Right ventricle myocardium inferior (tissue), 1 donor: ENCODE results near the gene BPIFB1. TPM values are rescaled to one million over a fixed set of nuclear protein-coding genes. Genes with fewer than 3 reads are reported as not detected.

Source experiments
- ATAC-seq: fragments of 200-7000 bp; cut with Tn5 transposase; one replicate; pipeline ENCODE4 v1.9.1; 2020; ENCODE audit warnings: mild to moderate bottlenecking, moderate library complexity
- DNase-seq: peaks from one replicate; pipeline ENCODE4 v3.0.0; 2021; ENCODE audit errors: missing footprints
- intact Hi-C: fragments of 100-400 bp; cut with DNase I; formaldehyde crosslinking; loops from one replicate; pipeline ENCODE4 v1.11.0; 2022
- long read RNA-seq: library from polyadenylated mRNA; unstranded; transcript quantifications from one replicate; pipeline ENCODE4 v2.0.0, GENCODE V29; 2021
- total RNA-seq: library from RNA; stranded (reverse); fragmentation: NEBNext Ultra II Directional; extraction: Animal tissue kit (Norgen Biotek cat#: 25700); gene quantifications from one replicate; pipeline ENCODE4 v1.2.1, GENCODE V29; 2021
- donor health status: DM: no; HTN: yes; CAD: no; lungs with severe emphysema.

BPIFB1 gene, protein sequence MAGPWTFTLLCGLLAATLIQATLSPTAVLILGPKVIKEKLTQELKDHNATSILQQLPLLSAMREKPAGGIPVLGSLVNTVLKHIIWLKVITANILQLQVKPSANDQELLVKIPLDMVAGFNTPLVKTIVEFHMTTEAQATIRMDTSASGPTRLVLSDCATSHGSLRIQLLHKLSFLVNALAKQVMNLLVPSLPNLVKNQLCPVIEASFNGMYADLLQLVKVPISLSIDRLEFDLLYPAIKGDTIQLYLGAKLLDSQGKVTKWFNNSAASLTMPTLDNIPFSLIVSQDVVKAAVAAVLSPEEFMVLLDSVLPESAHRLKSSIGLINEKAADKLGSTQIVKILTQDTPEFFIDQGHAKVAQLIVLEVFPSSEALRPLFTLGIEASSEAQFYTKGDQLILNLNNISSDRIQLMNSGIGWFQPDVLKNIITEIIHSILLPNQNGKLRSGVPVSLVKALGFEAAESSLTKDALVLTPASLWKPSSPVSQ
- not detected for total RNA-seq
- long read RNA-seq: 0 reads

DNA sequence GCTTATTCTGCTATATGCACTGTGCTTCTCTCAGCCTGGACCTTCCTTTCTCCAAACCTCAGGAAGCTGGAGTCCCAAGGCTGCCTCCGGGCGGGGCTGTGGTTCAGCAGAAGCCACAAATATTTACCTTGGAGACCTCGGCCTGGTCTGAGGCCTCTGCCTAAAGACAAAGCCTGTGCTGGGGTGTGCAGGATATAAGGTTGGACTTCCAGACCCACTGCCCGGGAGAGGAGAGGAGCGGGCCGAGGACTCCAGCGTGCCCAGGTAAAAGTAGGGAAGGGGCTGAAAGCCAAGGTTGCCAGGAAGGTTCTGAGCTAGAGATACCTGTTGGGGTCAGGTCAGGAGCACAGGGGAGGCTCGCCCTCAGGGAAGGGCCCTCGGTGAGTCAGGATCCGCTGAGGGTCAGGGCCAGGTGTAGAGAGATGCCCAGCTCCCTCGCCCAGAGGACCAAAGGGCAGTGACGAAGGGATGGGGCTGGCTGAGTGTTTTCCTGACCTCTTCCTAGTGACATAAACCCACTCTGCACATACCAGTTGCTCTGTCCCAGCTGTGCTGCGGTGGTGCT is at the start of gene BPIFB1:
Gene BPIFB1 (plus strand): TSS at position 224 of the 565 bp plus-strand sequence. CDS start 2,860 bp downstream, outside the sequence.
- no peak for ATAC-seq
- intact Hi-C loops: loop anchor here (5.0 to 10.0 kb wide), 2 partner anchors 58 to 386 kb away; no protein-coding TSS in a partner anchor
- DNase-seq: no peak

- ATAC-seq (no peak), DNase-seq (no peak)
- intact Hi-C loops: no loop called here
Measured at GRCh38 chr20:33234050-33234449, 49.0 kb upstream of the BPIFB1 start.

- intact Hi-C loops: no loop called here
- DNase-seq (no peak), ATAC-seq (no peak)
Measured at GRCh38 chr20:33235696-33236095, 47.3 kb upstream of the BPIFB1 start, which contains the start of gene BPIFA1. TSS of gene BPIFA1 (plus strand) at chr20:33235996. CDS start at chr20:33237712, 1,716 bp downstream.

DNA sequence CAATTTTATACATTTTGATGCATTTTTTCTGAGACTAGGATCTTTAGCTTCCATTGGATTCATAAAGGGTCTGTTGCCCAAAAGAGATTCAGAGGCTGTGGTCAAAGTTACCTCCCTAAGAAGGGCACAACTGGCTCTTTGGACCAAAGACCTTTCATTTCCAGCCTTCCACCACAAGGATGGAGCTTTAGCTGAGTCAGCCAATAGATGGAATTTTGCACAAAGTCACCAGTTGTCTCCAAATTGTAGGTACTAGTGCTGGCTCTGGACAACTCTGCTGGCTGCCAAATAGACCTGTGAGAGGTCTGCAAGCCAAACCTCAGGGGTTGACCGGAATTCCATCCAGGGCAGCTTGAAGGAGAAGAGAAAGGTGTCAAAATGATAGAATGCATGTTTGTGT is 46.7 kb upstream of the BPIFB1 start:
- intact Hi-C loops: no loop called here
- no peak for DNase-seq
- no peak for ATAC-seq

GRCh38 chr20:33237989-33238388 is 45.0 kb upstream of the BPIFB1 start:
- ATAC-seq: no peak

GRCh38 chr20:33239418-33239817 is 43.6 kb upstream of the BPIFB1 start:
- intact Hi-C loops: no loop called here
- no peak for ATAC-seq
- no peak for DNase-seq

More at GRCh38 chr20:33237989-33238388, 45.0 kb upstream of the BPIFB1 start:
- intact Hi-C loops: no loop called here
- no peak for DNase-seq

DNA sequence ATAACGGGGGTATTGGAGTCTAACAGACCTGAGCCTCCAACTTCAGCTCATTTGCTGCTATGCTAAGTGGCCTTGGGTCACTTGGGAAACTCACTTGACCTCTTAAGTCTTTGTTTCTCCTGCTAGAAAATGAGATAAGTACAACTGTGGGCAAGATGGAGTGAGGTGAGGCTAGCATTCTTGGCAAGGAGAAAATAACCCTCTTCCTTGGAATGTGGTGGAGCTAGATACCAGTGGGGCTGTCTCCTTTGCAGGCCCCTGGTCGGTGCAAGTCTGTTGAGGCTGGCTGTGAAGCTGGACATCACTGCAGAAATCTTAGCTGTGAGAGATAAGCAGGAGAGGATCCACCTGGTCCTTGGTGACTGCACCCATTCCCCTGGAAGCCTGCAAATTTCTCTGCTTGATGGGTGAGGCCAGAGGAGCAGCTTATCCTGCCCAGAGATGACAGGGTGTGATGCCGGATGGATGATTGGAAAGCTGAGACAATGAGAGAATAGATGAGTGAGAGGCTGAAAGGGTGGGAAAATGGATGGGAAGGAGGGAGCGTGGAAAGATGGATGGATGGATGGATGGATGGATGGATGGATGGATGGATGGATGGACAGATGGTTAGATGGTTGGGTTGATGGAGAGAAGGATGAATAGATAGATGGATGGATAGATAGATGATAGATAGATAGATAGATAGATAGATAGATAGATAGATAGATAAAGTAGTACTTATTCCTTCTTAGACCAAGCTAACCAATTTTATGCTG is 42.9 kb upstream of the BPIFB1 start:
- no peak for DNase-seq
- no peak for ATAC-seq
- intact Hi-C loops: no loop called here

GRCh38 chr20:33240923-33241322 is 42.1 kb upstream of the BPIFB1 start:
- no peak for DNase-seq
- no peak for ATAC-seq
- intact Hi-C loops: no loop called here

GRCh38 chr20:33242319-33243100 is 40.5 kb upstream of the BPIFB1 start:
- no peak for ATAC-seq
- intact Hi-C loops: no loop called here
- no peak for DNase-seq

GRCh38 chr20:33246077-33246476 is 36.9 kb upstream of the BPIFB1 start:
- intact Hi-C loops: no loop called here
- DNase-seq (no peak), ATAC-seq (no peak)

DNA sequence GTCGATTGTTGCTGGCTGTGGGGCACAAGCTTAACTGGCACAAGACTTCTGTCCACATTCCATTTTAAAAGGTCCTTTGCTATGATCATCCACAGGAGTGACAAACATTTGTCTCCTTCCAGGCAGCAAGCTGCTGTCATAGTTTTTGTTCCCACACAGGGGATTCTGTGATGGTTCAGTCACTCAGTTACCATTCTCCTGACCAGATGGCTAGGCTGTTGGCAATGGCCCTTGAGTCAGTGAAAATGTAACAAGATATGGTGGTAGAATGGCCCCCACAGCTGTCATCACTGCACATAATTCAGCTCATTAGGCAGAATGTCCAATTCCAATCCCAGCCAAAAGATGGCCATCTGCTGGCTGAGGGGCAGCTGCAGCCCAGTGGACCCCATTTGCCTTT is 33.6 kb upstream of the BPIFB1 start:
- DNase-seq (no peak), ATAC-seq (no peak)
- intact Hi-C loops: no loop called here

GRCh38 chr20:33250666-33251065 is 32.3 kb upstream of the BPIFB1 start:
- intact Hi-C loops: no loop called here
- DNase-seq (no peak), ATAC-seq (no peak)

- intact Hi-C loops: no loop called here
- no peak for ATAC-seq
Measured at GRCh38 chr20:33251496-33251895, 31.5 kb upstream of the BPIFB1 start.

DNA sequence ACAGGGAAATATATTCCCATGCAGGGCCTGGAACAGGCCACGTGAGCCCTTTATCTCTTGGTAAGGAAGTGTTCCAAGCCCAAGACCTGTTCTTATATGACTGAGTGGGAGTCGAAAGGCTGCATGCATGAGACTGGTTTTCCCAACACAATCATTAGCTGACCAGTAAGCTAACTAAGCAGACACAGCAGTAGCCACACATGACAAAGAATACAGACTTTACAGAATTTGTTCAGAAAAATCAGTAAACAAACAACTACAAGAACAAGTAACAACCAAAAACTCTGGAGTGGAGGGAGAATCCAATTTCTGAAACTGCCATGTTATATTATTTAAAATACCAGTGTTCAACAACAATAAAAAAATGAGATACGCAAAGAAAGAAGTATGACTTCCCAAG is 30.6 kb upstream of the BPIFB1 start:
- intact Hi-C loops: no loop called here
- no peak for ATAC-seq
- no peak for DNase-seq

More at GRCh38 chr20:33251496-33251895, 31.5 kb upstream of the BPIFB1 start:
- no peak for DNase-seq

- no peak for ATAC-seq
- no peak for DNase-seq
- intact Hi-C loops: no loop called here
Measured at GRCh38 chr20:33255005-33255404, 28.0 kb upstream of the BPIFB1 start.

- intact Hi-C loops: no loop called here
- ATAC-seq: no peak
- no peak for DNase-seq
Measured at GRCh38 chr20:33257237-33257636, 25.8 kb upstream of the BPIFB1 start.

DNA sequence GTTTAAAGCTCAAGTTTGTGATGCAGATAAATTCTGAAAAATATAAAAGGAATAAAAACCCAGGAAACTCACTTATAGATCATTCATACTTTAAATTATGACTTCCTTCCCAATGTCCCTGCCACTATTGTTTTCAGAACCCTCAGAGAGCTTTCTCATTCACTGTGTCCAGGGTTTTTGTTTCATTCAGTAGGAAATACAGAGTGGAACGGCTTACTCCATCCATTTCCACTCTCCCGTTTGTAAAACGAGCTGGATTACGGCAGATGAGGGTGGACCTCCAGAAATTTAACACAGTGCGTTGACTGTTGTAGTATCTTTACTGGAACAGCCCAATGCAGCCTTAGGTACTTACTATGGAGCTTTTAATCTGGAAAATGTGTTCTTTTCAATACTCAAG is 23.6 kb upstream of the BPIFB1 start:
- DNase-seq (no peak), ATAC-seq (no peak)
- intact Hi-C loops: no loop called here

- intact Hi-C loops: no loop called here
- no peak for ATAC-seq
- DNase-seq: no peak
Measured at GRCh38 chr20:33261465-33261864, 21.5 kb upstream of the BPIFB1 start.

DNA sequence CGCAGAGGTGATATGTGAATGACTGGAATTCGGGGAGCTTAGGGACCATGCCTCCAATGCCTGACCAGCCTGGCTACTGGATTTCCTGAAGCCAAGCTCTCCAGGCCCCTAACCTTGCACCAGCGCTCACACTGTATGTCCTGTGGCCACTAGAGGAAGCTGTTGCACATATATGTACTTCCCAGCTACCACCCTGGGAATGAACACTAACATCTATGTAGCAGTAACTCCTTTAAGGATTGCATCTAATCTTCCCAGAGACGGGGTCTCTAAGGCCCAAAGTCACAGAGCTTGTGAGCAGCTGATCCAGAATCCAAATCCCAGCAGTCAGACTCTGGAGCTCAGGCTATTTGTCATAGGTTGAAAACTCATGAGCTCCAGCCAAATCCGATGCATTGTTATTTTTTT is 20.4 kb upstream of the BPIFB1 start:
- no peak for DNase-seq
- intact Hi-C loops: no loop called here
- ATAC-seq: no peak
